GM12892 (cell line): ENCODE data around the gene MAN1A2.

Experiments
- POLR2A ChIP-seq: IDR thresholded peaks from 2 replicates; pipeline ENCODE4 v1.6.1; 2011; ENCODE audit warnings: low read depth, low read length, control low read depth
- POLR2AphosphoS5 ChIP-seq: IDR thresholded peaks from 2 replicates; pipeline ENCODE4 v1.6.1; 2011; ENCODE audit warnings: low read depth, low read length, control low read depth

GRCh38 chr1:117452216-117452615 is 85.0 kb downstream of the MAN1A2 start:
- TF ChIP-seq POLR2A (no peak), POLR2AphosphoS5 (no peak)
